NCI-H345 (cell line): Measurements from ENCODE around the gene NAGLU.

ENCODE experiments used
- DNase-seq: peaks from one replicate; lab custom pipeline; 2025; lab: John Stamatoyannopoulos, UW

NAGLU gene

DNA sequence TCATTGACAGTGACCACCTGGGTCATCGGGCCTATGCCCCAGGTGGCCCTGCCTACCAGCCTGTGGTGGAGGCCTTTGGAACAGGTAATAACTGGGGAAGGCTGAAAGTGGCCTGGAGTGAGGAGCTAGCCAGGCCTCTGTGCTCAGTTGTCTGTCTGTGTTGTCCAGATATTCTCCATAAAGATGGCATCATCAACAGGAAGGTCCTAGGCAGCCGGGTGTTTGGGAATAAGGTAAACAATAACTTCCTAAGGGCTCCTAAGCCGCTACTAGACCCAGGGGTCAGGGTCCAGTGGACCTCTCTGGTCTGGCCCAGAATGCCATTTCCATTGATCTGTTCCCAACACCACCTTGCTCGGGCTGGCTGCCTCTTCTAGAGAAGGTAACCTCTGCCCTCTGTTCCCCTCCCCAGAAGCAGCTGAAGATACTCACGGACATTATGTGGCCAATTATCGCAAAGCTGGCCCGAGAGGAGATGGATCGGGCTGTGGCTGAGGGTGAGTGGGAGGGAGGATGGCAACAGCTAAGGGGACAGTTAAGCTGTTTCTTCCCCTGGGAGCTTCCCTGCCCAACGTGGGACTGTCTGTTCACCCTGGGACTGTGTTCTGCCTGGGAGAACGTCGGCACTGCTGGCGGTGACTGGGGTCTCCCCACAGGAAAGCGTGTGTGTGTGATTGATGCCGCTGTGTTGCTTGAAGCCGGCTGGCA lies 28.9 kb downstream of the NAGLU start:
- DNase-seq = no peak

DNA sequence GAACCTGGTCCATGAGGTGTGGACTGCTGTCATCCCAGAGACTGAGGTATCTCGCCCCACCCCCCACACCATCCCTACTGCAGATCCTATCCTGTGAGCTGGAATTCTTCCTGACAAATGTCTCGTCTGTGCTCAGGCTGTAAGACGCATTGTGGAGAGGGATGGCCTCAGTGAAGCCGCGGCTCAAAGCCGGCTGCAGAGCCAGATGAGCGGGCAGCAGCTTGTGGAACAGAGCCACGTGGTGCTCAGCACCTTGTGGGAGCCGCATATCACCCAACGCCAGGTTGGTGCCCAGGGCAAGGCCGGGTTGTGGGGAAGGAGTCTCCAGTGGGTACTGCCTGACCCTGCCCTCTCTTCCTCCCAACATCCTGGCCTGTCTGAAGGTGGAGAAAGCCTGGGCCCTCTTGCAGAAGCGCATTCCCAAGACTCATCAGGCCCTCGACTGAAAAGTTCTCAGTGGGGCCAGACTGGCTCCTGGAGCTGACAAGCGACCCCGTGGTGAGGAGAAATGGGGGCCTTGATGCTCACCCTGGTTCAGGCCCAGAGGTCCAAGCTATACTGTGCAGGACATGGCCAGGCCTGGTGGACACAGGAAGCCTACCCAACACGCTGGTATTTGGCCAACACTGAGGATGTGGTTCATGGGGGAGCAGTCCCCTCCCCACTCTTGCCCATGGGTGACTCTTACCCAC lies 29.6 kb downstream of the NAGLU start:
- no peak for DNase-seq

DNA sequence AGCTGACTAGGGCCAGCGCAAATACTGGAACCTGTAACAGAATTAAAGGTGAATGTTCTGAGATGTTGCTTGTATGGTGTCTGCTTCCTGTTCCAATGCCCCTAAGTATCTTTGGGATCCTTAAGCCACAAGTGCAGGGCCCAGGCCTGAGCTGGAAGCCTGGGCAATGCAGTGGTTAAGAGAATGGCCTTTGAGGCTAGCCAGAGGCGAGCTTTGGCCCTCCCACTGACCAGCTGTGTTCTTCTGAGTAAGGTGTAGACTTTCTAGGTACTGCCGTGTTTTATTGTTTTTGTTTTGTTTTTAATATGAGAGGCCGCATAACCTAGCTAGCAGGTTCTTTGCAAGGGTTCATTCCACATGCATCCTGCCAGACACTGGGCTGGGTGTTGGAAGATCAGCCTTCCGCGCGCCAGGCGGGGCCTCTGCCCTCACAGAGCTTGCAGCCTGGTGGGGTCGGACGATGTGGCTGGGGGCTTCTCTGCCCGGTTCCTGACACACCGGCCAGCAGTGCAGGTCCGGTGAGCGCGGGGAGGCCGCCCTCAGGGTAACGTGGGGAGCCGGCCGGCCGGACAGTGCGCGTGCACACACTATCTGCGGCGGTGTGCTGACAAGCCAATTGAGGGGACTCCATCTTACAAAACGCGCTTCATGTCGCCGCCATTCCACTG lies 30.3 kb downstream of the NAGLU start:
- DNase-seq = no peak

DNA sequence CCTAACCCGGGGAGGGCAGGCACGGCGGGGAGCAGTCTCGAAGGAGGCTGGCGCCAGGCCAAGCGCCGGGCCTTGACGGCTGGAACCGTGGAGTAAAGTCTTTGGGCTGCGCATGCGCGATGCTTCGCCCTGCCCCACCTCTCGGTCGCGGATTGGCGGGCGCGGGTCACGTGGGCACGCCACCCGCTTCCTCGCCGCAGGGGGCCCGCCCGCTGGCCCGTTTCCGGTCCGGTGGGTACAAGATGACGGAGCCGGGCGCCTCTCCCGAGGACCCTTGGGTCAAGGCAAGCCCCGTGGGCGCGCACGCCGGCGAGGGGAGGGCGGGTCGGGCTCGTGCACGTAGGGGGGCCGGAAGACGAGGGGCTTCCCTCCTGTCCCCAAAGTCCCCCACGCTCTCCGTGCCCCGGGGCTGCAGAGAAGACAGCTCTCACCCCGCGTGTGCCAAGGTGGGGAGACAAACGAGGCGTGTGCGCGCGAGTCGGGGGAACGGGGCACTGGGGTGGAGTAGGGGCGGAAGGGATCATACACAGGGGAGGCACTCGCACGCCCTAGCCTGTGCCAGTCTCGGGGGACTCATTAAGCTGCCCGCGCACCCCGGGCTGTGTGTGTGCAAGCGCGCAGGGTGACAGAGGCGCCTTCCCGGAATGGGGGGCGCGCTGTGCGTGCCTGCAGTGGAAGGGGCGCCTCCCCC lies 31.0 kb downstream of the NAGLU start, which contains the start of gene MLX:
Gene MLX (plus strand): TSS at position 218 of the 691 bp plus-strand sequence. CDS start 25 bp downstream, at position 243.
- peak; percentile 95 for DNase-seq

DNA sequence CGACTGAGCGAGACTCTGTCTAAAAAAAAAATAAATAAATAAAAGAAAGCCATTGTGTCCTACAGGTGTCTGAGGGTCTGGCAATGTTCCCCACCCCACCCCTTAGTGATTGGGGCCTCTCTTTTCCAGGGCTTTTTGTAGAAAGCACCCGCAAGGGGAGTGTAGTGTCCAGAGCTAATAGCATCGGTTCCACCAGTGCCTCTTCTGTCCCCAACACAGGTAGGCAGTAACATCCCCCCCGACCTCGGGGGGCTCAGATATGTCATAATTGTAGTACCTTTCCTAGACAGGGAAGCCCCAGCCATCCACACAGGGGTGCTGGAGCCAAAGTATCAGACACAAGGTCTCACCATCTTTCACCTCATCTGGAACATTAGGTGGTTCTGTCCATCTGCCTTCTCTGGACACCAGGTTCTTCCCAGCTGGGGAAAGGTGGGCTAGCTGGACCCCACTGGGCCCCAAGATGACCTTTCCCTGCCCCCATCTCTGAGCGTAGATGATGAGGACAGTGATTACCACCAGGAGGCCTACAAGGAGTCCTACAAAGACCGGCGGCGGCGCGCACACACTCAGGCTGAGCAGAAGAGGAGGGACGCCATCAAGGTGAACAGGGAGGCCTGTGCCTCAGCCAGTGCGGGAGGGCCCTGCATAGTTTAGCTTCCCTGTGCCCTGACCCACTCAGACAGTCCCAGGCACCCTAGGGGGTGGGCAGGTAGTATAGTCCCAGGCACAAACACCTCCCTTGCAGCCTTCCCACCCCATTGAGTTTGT lies 32.5 kb downstream of the NAGLU start:
- no peak for DNase-seq

DNA sequence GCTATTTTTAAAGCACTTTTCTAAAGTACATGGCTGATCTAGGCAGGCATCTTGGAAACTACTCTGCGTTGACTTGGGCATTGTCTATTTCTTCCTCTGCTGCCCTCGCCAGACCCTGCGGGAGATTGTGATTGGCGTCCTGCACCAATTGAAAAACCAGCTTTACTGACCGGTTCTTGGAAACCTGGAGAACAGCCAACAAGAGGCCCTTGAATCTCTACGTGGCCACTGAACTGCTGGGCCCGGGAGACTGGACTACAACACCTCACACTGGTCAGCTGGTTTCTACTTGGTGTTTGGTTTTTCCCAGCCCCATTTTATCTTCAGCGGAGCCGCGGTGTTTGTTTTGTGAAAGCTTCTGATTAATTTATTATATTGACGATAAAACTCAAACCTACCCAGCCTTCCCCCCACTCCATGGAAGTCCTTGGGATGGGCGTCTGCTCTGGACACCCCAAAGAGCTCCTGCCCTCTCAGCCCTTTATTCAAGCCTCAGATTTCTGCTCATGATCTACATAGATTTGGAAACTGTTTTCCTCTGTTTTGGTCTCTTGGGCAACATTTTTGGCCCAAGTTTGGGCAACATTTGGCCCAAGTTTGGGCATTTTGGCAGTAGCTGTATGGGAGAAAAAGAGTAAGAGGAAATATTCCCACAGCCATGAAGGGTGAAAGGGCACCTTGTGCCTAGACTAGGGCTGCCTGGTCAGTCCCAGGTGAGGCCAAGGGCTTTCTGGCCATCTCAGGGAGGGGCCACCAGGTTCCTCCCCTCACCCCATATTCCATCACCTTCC lies 35.6 kb downstream of the NAGLU start:
- DNase-seq = no peak

DNA sequence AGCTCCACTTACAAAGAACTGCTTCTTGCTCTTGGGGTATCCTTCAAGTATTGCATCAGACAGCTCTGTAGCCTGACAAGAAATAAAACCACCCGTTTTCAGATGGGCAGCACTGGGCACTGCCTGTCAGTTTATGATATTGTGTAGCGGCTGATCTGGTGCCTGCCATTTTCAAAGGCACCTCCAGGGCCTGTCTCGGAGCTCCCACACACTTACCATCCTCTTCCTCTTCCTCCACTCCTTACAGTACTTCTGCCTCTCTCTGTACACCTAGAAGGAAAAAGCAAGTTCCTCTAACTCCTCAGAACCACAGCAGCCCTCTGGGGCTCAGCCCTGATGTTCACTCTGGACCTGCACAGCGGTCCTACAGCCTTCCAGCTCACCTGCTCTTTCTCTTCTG lies 37.1 kb downstream of the NAGLU start:
- no peak for DNase-seq

DNA sequence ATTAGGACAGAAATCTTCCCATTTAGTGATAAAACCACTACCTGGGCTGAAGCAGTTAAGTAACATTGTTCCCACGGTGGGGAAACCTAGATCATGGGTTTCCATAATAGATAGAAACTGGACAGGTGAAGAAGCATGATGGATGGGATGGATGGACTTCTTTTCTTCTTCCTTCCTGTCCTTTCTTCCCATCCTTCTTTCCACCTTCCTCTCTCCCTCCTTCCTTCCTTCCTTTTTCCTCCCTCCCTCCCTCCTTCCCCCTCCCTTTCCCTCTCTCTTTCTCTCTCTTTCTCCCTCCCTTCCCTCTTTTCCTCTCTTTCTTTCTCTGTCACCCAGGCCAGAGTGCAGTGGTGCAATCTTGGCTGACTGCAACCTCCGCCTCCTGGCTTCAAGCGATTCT lies 38.4 kb downstream of the NAGLU start:
- no peak for DNase-seq

DNA sequence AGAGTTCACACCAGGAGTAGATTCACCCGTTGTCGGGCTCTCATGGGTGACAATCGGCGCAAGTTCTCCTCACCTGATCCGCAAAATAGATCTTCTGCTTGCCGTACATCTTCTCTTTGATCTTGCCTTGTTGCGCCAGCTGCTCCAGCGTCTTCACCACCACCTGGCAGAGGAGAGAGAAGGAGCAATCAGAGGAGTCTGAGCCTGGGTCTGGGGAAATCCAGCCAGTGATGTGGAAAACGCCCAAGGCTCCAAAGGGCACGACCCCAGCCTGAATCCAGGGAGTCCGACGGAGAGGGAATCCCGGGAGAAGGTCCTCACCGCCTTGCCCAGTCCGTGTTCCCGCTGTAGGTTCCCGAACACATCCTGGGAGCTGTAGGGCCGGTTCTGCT lies 41.1 kb downstream of the NAGLU start:
- DNase-seq = no peak

DNA sequence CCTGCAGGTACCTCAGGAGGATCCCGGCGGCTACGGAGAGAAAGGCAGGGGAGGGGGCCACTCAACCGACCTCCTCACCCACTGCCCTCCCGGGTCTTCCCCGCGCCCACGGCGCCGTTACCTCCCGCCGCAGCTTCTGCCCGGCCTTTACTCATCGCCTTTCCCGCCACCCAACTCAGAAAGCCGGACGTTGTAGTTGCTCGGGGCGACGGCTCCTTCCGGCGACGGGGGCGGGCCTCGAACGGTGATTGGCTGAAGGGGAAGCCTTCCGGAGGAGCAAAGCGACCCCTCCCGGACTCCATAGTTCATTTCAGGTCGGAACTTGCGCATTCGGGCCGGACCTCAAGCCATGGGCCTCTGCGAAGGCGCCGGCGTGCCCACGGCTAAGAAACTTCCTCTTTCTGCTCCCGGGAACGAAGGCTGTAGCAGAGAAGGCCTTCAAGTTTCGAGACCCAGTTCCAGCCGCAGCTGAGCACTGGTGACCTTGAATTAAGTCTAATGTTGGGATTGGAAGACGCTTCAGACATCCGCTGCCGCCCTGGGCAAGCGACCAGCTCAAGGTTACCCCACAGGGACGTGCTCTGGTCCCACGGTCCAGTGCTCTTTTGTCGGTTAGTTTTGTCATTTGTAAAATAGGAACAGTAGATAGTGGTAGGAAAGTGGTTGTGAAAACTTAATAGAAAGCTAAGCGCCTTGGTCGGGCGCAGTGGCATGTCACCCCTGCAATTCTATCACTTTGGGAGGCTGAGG lies 41.7 kb downstream of the NAGLU start, which contains the start of gene PSMC3IP:
Gene PSMC3IP (minus strand): TSS at position 198 of the 750 bp plus-strand sequence. CDS start 43 bp downstream, at position 155.
- peak; percentile 93 for DNase-seq

DNA sequence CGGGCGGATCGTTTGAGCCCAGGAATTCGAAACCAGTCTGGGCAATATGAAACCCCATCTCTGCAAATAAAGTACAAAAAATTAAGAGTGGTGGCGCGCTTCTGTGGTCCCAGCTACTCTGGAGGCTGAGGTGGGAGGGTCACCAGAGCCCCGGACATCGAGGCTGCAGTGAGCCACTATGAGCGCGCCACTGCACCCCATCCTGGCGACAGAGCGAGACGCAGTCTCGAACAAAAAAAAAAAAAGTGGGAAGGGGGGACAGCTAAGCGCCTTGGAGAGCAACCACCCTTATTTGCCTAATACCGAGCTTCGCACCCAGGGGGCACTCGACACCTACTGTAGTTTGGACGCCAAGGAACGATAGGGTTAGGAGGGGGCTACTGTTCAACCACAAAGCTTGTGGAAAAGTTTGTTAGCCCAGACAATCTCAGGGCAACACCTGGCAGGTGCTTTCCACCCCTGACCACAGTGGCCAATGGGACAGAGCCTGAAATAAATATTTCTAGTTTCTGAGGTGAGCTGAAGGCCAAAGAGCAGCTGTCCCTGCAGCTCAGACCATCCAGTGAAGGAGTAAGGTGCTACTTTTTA lies 42.3 kb downstream of the NAGLU start:
- DNase-seq = peak; percentile 76

DNA sequence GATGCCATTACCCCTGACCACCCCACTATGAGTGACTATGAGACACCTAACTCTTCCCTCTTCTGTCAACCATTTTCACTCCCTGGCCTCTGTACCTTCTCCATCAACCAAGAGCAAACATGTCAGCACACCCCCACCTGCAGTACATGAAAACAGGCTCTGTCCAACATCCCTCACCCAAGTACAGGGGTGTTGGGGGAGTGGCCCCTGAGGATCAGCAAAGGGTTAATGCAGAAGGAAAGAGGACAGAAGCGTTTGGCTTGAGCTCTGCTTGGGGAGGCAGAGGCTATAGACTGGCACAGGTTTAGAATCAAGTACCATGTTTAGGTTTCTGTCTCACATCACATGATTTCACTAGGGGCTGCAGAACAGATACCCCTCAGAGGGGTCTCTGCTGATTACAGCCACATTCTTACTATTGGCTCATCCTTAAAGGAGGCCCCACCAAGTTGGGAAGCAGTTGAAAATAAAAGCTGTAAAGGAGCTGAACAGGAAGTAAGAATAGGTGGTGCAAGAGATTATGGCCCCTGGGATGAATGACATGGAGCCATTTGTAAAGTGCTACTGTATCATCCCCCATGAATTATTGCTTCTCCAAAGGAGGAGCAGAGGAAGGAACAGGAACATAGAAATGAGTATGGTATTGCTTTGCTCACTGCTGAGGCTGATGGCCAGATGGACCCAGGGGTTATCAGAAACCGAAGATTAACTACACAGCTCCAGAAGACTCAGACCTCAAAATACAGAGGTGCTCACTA lies 43.9 kb downstream of the NAGLU start:
- no peak for DNase-seq

DNA sequence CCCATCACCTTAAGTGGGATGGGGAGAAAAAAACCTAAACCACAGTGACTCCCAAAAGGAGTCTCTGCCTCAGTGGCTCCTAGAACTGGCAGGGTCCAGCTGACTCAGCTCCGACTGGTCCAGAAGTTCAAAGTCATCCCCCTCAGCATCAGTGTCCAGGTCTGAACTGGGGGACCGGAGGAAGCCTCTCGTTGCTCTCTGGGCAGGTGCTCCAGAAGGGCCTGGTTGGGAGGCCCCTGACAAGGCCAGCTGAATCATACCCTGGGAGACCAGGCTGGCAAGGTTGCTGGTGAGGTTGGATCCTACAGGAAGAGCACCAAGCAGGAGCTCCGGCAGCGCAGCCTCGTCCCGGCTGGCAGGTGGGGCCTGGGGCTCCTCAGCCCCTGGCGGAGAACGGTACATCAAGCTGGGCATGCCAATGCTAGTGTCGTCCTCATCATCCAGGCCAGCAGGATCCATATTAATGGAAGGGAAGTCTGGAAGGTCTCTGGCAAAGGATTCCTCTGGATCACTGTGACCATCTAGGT lies 45.8 kb downstream of the NAGLU start:
- DNase-seq = no peak

DNA sequence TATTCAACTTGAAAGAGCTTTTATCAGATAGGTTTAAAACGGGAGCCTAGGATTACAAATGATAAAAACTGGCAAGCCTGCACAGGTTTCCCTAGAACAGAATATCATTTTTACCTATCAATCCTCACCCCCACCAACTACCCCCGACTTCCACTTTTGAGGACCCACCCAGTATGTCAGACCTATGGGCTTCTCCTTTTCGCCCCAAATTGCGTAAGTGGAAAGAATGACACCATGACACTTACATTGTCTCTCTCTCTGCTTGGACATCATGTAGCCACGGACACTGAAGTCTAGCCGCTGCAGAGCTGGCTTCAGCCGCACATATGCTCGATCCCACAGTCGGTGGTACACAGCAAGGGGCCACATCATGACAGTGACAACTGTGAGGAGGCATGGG lies 48.8 kb downstream of the NAGLU start:
- no peak for DNase-seq

DNA sequence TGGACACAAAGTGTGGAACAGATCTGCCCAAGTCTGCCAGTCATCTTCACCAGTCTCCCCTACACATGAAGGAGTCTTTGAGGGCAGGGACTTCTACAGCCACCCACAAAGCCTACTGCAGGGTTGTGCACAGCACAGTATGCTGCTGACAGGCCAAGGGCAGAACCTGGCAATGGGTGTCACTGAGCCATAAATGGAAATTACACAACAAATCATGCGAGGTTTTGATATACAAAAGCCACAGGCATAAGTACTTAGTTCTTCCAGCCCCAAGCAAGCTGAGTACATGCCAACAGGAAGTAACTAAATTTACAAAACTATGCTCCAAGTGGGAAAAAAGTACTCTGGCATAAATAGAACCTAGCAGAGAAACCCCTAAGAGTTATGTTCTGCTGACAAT lies 49.3 kb downstream of the NAGLU start:
- DNase-seq = no peak

DNA sequence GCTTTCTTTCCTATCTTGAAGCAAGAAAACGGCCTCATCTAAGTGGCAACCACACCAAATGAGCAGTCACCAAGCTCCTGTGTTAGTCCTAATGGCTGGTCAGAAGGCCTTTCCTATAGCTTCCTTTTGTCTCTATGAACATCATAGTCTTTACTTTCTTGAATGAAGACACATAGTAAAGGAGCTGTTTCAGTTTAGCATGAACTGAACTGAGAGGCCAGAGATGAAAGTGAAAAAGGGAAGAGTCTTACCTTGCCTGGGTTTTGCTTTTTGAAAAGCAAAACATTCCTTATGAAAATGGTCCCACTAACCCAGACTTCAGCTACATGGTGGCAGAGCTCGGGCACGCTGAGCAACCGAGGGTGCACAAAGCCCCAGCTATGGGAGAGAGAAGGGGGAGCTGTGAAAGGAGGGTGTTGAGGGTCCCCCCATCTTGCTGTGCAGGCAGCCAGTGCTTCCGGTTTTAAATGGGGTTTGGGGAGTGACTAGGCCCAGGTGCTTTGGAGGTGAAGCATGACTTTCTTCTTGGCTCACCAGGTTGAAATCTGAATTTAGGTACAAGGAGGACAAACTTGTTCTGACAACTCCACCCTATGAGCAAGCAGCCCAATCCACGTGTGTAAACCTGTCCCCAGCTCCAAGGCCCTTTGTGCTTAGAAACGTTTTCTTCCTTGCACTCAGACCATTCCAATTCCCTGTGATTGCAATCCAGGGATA lies 50.6 kb downstream of the NAGLU start:
- no peak for DNase-seq

DNA sequence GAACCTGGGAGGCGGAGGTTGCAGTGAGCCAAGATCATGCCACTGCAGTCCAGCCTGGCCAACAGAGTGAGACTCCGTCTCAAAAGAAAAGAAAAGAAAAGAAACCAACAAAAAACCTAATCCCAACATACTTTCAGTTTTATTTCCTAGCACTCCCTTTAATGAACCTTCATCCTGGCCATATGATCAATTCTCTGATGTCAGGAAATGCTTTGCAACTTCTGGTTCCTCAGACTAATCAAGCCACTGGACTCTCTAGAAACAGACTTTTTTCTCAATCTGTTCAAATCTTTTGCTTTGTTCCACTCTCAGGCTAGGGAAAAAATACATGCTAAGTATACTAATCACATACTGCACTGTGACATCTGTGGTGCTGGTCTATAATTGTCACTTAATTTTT lies 54.8 kb downstream of the NAGLU start:
- no peak for DNase-seq

DNA sequence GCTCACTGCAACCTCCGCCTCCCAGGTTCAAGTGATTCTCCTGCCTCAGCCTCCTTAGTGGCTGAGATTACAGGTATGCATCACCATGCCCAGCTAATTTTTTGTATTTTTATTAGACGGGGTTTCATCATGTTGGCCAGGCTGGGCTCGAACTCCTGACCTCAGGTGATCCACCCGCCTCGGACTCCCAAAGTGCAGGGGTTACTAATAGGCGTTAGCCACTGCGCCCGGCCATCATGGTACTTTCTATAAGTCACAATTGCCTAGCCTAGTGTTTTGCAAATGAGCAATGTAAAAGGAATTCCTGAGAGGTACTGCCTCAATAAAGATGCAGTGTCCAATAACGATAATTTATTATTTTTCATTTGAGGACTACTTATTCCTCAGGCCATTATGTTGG lies 55.4 kb downstream of the NAGLU start:
- DNase-seq = no peak
